A549 (cell line): ENCODE data around the gene SIAE. TPM values are rescaled to one million over a fixed set of nuclear protein-coding genes. Genes with fewer than 3 reads are reported as not detected.

Source experiments
- ATAC-seq, 2 experiments: fragments of 200-7000 bp in 1 of 2; fragments of >200 bp in 1 of 2; cut with Nextera tagmentation in 1 of 2; cut with Tn5 transposase in 1 of 2; 3 replicates each; pipeline versions ENCODE4 v1.8.0 to v1.9.1; 2018 to 2020; ENCODE audit warnings: mild to moderate bottlenecking in 1 of 2, moderate library complexity in 1 of 2
- CTCF ChIA-PET: fragments of 300-600 bp; sonication (Branson Sonifier 250); formaldehyde crosslinking; extraction: SDS; loops from one replicate; lab custom pipeline; 2021; ENCODE audit warnings: antibody characterized with exemption, inconsistent platforms; lab: Yijun Ruan, JAX
- POLR2A ChIA-PET: fragments of 350-600 bp; formaldehyde crosslinking; extraction: SDS; loops from one replicate; lab custom pipeline; 2021; ENCODE audit warnings: antibody characterized with exemption, inconsistent platforms; lab: Yijun Ruan, JAX
- DNase-seq, 2 experiments: peaks; one replicate each; pipeline versions ENCODE4 v3.0.0 to v3.0.0-alpha.2; 2011 to 2016; ENCODE audit warnings: low read depth in 1 of 2, low spot score in 1 of 2
- FAIRE-seq: peaks from 2 replicates; lab custom pipeline; 2011; peaks lifted over from hg19 to GRCh38; lab: Jason Lieb, UNC
- H3K27ac ChIP-seq, 2 experiments: fragments of >200 bp; sonication (Bioruptor Twin); formaldehyde crosslinking; 3 replicates each; pipeline ENCODE4 v1.5.1; 2016 to 2017
- H3K4me1 ChIP-seq: fragments of >200 bp; sonication (Bioruptor Twin); formaldehyde crosslinking; 3 replicates; pipeline ENCODE4 v1.6.1; 2016
- H3K4me2 ChIP-seq: fragments of >200 bp; sonication (Bioruptor Twin); formaldehyde crosslinking; 3 replicates; pipeline ENCODE4 v1.6.1; 2016
- H3K4me3 ChIP-seq: fragments of >200 bp; sonication (Bioruptor Twin); formaldehyde crosslinking; 3 replicates; pipeline ENCODE4 v1.5.1; 2016
- H3K9me3 ChIP-seq: fragments of >200 bp; sonication (Bioruptor Twin); formaldehyde crosslinking; 3 replicates; pipeline ENCODE4 v1.6.1; 2016
- BCL3 ChIP-seq: fragments of >200 bp; sonication (Bioruptor Twin); formaldehyde crosslinking; IDR thresholded peaks from 3 replicates; pipeline ENCODE4 v1.6.1; 2016
- CBX8 ChIP-seq: fragments of 200-600 bp; sonication (generic); IDR thresholded peaks from 2 replicates; pipeline ENCODE4 v1.6.1; 2016
- CEBPB ChIP-seq, 2 experiments: fragments of >200 bp in 1 of 2; sonication (Bioruptor Twin) in 1 of 2; formaldehyde crosslinking in 1 of 2; IDR thresholded peaks; 2 replicates each; pipeline ENCODE4 v1.6.1; 2012 to 2016
- CHD4 ChIP-seq: fragments of 200-600 bp; sonication (generic); IDR thresholded peaks from 2 replicates; pipeline ENCODE4 v1.6.1; 2016; ENCODE audit warnings: antibody characterized with exemption, mild to moderate bottlenecking, borderline replicate concordance
- ESRRA ChIP-seq: fragments of 150-350 bp; IDR thresholded peaks from 2 replicates; pipeline ENCODE4 v1.6.1; 2014; ENCODE audit warnings: mild to moderate bottlenecking, low read length, borderline replicate concordance
- HDAC2 ChIP-seq: fragments of 200-600 bp; sonication (generic); IDR thresholded peaks from 2 replicates; pipeline ENCODE4 v1.6.1; 2016
- HES2 ChIP-seq: fragments of >200 bp; sonication (Bioruptor Twin); formaldehyde crosslinking; IDR thresholded peaks from 2 replicates; pipeline ENCODE4 v1.6.1; 2016
- HEYL ChIP-seq: fragments of 250-450 bp; sonication (Bioruptor Pico); IDR thresholded peaks from 2 replicates; pipeline ENCODE4 v1.8.0; 2021; ENCODE audit warnings: mild to moderate bottlenecking, moderate library complexity
- HOXA7 ChIP-seq: fragments of 250-450 bp; sonication (Bioruptor Pico); IDR thresholded peaks from 2 replicates; pipeline ENCODE4 v1.5.0; 2020; ENCODE audit warnings: mild to moderate bottlenecking, moderate library complexity
- JUN ChIP-seq, 2 experiments: fragments of >200 bp; sonication (Bioruptor Twin); formaldehyde crosslinking; IDR thresholded peaks; 2 replicates in 1 of 2; 3 replicates in 1 of 2; pipeline ENCODE4 v1.6.1; 2016 to 2017
- KDM1A ChIP-seq: fragments of 200-600 bp; sonication (generic); IDR thresholded peaks from 2 replicates; pipeline ENCODE4 v1.6.1; 2016; ENCODE audit warnings: low read depth, mild to moderate bottlenecking
- KDM5A ChIP-seq: fragments of 200-600 bp; sonication (generic); IDR thresholded peaks from 2 replicates; pipeline ENCODE4 v1.6.1; 2016; ENCODE audit warnings: antibody characterized with exemption, mild to moderate bottlenecking
- PBX3 ChIP-seq: IDR thresholded peaks from 2 replicates; pipeline ENCODE4 v1.6.1; 2012
- POLR2A ChIP-seq: IDR thresholded peaks from 2 replicates; pipeline ENCODE4 v1.6.1; 2012; ENCODE audit warnings: mild to moderate bottlenecking, low read length
- POLR2AphosphoS2 ChIP-seq: conservative IDR thresholded peaks from 2 replicates; pipeline ENCODE4 v1.6.1; 2012; ENCODE audit warnings: low read length, improper control_type of control experiment, inconsistent platforms
- RAD21 ChIP-seq, 2 experiments: fragments of >200 bp in 1 of 2; sonication (Bioruptor Twin) in 1 of 2; formaldehyde crosslinking in 1 of 2; IDR thresholded peaks in 1 of 2; conservative IDR thresholded peaks in 1 of 2; 2 replicates in 1 of 2; 3 replicates in 1 of 2; pipeline ENCODE4 v1.6.1; 2012 to 2018; ENCODE audit warnings: inconsistent platforms in 1 of 2
- RCOR1 ChIP-seq: fragments of 150-350 bp; IDR thresholded peaks from 2 replicates; pipeline ENCODE4 v1.6.1; 2014; ENCODE audit warnings: antibody characterized with exemption, low read length, low read depth
- REST ChIP-seq: fragments of 200-600 bp; sonication (generic); IDR thresholded peaks from 2 replicates; pipeline ENCODE4 v1.6.1; 2016; ENCODE audit warnings: antibody characterized with exemption, mild to moderate bottlenecking, moderate library complexity
- RNF2 ChIP-seq: fragments of 200-600 bp; sonication (generic); IDR thresholded peaks from 2 replicates; pipeline ENCODE4 v1.6.1; 2016; ENCODE audit warnings: low read depth, mild to moderate bottlenecking, antibody characterized with exemption, moderate library complexity, borderline replicate concordance
- SREBF2 ChIP-seq: fragments of 450-650 bp; IDR thresholded peaks from 2 replicates; pipeline ENCODE4 v1.6.1; 2014; ENCODE audit warnings: mild to moderate bottlenecking, moderate library complexity
- TFCP2L1 ChIP-seq: fragments of 250-450 bp; sonication (Bioruptor Pico); IDR thresholded peaks from 2 replicates; pipeline ENCODE4 v1.5.0; 2021; ENCODE audit warnings: mild to moderate bottlenecking
- TP53 ChIP-seq: fragments of 250-450 bp; sonication (Bioruptor Pico); IDR thresholded peaks from 2 replicates; pipeline ENCODE4 v1.5.0; 2021; ENCODE audit warnings: mild to moderate bottlenecking, moderate library complexity
- USF2 ChIP-seq: fragments of 450-650 bp; IDR thresholded peaks from 2 replicates; pipeline ENCODE4 v1.6.1; 2014; ENCODE audit warnings: antibody characterized with exemption
- ZFP36 ChIP-seq: fragments of 450-650 bp; IDR thresholded peaks from 2 replicates; pipeline ENCODE4 v1.6.1; 2014; ENCODE audit warnings: borderline replicate concordance; ENCODE audit not compliant: partially characterized antibody
- ZSCAN20 ChIP-seq: fragments of 250-450 bp; sonication (Bioruptor Pico); IDR thresholded peaks from 2 replicates; pipeline ENCODE4 v1.8.0; 2022; ENCODE audit warnings: mild to moderate bottlenecking, moderate library complexity
- WGBS: methylation state at CpG from one replicate; pipeline ENCODE4 v1.1.6; 2017; ENCODE audit errors: missing lambda C conversion rate; 5-methylcytosine and 5-hydroxymethylcytosine counted together
- polyA plus RNA-seq, 4 experiments: library from polyadenylated mRNA; depleted of rRNA in 3 of 4; stranded (reverse); fragments of >200 nt; fragmentation: RNase III in 1 of 4; extraction: RNeasy Plus Mini Kit Qiagen cat#74134 plus additional on column Dnase treatment in 1 of 4; gene quantifications; 2 replicates in 3 of 4; 3 replicates in 1 of 4; pipeline ENCODE4 v1.2.3, GENCODE V29; 2011 to 2017

SIAE gene
- polyA plus RNA-seq, 2 of the 4 experiments (the other 2 are of a cell fraction) = 10.3 to 23.2 TPM

GRCh38 chr11:124722176-124722575 lies 48.6 kb upstream of the SIAE start (continued):
- no peak for TF ChIP-seq JUN (IDR thresholded peaks at IDR 0.05)
- TF ChIP-seq RCOR1 = no peak
- TF ChIP-seq CEBPB (IDR thresholded peaks at IDR 0.05) = no peak
- TF ChIP-seq POLR2A = no peak

- Histone ChIP-seq H3K27ac (no peak overlapping the region), H3K4me2 (no peak overlapping the region), H3K4me3 (no peak overlapping the region), H3K9me3 (no peaks in the 10 kb centered on the region)
- 0% methylated on average over 1 of the region's 2 CpGs for WGBS
- DNase-seq (no peak), FAIRE-seq (no peak)
- TF ChIP-seq RAD21 (conservative IDR thresholded peaks at IDR 0.05 in 1 of 2, IDR thresholded peaks at IDR 0.05 in 1 of 2) (no peak), BCL3 (no peak), CEBPB (IDR thresholded peaks at IDR 0.05) (no peak), ZFP36 (no peak), POLR2A (no peak), ZSCAN20 (CRISPR knock-in tag) (no peak), CHD4 (no peak), HOXA7 (CRISPR knock-in tag) (no peak), KDM5A (no peak), ESRRA (no peak), SREBF2 (no peak), HDAC2 (no peak), REST (no peak), CBX8 (no peak), TP53 (CRISPR knock-in tag) (no peak), RNF2 (no peak)
- TF ChIP-seq, all 56 proteins: peak for 0
- ATAC-seq = no peak
- H3K4me1 ChIP-seq = no peaks in the 10 kb centered on the region
- ChIA-PET CTCF (interaction anchor here (1.0 kb wide), 1 partner anchor 74 kb away, joined by 3 read pairs; no protein-coding TSS in a partner anchor), POLR2A (no interaction called here)
These were observed 46.0 kb upstream of the SIAE start for GRCh38 chr11:124719534-124719933.

GRCh38 chr11:124718801-124719200 lies 45.3 kb upstream of the SIAE start:
- no peaks in the 10 kb centered on the region for H3K9me3 ChIP-seq
- no peak for TF ChIP-seq JUN (IDR thresholded peaks at IDR 0.05)
- TF ChIP-seq PBX3 = no peak
- TF ChIP-seq RAD21 (conservative IDR thresholded peaks at IDR 0.05 in 1 of 2, IDR thresholded peaks at IDR 0.05 in 1 of 2) = no peak
- TF ChIP-seq KDM1A = no peak
- TF ChIP-seq CHD4 = no peak
- TF ChIP-seq HEYL = no peak
- TF ChIP-seq HES2 = no peak
- no peak for TF ChIP-seq POLR2AphosphoS2
- TF ChIP-seq TFCP2L1 (CRISPR knock-in tag) = no peak
- no peak for TF ChIP-seq USF2
- TF ChIP-seq KDM5A = no peak
- TF ChIP-seq RCOR1 = no peak
- no peak for TF ChIP-seq REST
- no peak for TF ChIP-seq HOXA7 (CRISPR knock-in tag)
- 67% methylated on average over 14 of the region's 14 CpGs for WGBS
- DNase-seq (no peak), FAIRE-seq (no peak), ATAC-seq (no peak; a peak in 1 of 6 replicates)
- CTCF ChIA-PET = interaction anchor here (1.0 kb wide), 1 partner anchor 75 kb away, joined by 3 read pairs; no protein-coding TSS in a partner anchor
- H3K4me3 ChIP-seq = peak overlapping the region; percentile 36; the same call in 1 of the 3 replicates
- H3K27ac ChIP-seq = no peak overlapping the region
- H3K4me1 ChIP-seq = no peaks in the 10 kb centered on the region
- peak overlapping the region; percentile 81; the same call in 2 of the 3 replicates for H3K4me2 ChIP-seq
- POLR2A ChIA-PET = no interaction called here
